HG02884 (cell line): ENCODE results near the gene TRAPPC3.
"Not testable (repeated sequence)": the region's sequence is repeated elsewhere in the genome, so short reads cannot be mapped to it uniquely, and the experiment has no call there.

Experiments
- ATAC-seq: cut with Tn5 transposase; IDR thresholded peaks from one replicate; pipeline ENCODE4 v1.9.1; 2021; ENCODE audit warnings: mild to moderate bottlenecking, moderate library complexity; ENCODE audit not compliant: unreplicated experiment

Gene TRAPPC3

DNA sequence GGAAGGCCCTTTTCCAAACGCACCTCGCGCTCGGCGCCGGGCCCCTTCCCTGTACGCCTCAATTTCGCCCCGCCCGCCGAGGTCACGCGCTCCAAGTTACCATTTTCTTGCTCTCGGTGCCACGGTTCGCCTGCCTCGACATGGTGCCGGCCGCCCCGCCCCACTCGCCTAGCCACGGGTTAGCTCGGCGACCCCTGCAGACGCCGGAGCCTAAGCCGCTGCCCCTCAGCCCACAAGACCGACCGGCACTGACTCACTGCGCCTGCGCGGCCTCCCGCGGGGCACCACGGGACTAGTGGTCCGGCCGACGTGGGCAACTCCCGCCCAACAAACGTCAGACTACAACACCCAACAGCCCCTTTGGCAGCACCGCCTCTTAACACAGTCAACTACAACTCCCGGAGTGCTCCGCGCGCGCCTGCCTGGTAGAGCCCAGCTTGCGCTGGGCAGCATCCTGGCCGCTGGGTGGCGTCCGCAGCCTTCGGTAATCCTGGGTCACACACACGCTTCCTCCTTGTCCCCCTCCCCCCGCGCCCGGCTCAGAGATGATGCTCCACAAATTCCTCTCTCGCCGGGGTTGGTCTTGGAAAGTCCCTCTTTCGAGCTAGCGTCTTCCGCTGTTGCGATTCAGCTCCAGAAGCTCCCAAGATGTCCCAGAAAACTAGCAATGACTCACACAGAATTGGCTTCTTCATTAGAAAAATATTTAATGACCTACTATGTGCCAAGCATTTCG lies at the start of gene TRAPPC3:
Gene TRAPPC3, minus strand, starts transcription at position 250 of the 736 bp plus-strand sequence. Its CDS starts 108 bp downstream, at position 142.
- ATAC-seq, result peak; percentile 79

- no peak for ATAC-seq
Observed at GRCh38 chr1:36198641-36199040, 49.4 kb upstream of the TRAPPC3 start.

DNA sequence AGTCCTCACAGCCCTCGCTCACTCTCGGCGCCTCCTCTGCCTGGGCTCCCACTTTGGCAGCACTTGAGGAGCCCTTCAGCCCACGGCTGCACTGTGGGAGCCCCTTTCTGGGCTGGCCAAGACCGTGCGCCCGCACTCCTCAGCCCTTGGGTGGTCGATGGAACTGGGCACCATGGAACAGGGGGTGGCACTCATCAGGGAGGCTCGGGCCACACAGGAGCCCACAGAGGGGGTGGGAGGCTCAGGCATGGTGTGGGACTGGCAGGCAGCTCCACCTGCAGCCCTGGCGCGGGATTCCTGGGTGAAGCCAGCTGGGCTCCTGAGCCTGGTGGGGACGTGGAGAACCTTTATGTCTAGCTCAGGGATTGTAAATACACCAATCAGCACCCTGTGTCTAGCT lies 47.5 kb upstream of the TRAPPC3 start:
- not testable (repeated sequence) for ATAC-seq

DNA sequence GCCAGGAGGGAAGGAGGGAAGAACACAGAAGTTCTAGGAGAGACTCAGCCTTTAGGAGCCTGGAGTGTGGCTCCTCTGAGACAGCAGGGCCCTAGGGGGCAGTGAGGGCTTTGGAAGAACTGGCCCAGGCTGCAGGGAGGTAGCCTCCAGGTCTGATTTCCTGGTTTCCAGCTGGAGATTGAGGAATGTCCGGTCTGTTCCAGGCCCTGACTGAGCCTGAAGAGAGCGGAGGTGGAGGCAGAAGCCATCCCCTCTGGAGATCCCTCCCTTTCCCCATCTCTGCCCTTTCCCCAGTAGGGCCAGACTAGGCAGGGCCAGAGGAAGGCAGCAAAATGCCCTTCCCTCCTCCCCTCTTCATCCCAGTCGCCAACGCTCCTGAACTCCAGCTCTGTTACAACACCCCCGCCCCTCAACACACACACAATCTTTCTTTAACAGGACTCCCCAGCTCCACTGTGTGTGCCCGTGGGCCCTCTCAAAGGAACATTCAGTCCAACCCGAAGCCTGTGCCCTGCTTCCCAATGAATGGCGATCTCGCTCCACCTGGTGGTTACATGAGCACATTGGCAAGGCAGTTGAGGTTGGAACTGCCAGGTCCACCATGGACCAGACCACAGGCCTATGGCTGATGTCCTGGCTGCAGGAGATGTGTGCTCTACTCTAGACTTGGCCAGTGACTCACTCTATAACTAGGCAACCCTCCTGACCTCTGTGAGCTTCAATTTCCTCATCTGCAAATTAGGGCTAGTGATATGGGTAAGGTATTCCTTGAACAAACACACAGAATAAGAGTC lies 38.7 kb upstream of the TRAPPC3 start:
- no peak for ATAC-seq

GRCh38 chr1:36183309-36183856 lies 34.1 kb upstream of the TRAPPC3 start:
- ATAC-seq, result no peak

DNA sequence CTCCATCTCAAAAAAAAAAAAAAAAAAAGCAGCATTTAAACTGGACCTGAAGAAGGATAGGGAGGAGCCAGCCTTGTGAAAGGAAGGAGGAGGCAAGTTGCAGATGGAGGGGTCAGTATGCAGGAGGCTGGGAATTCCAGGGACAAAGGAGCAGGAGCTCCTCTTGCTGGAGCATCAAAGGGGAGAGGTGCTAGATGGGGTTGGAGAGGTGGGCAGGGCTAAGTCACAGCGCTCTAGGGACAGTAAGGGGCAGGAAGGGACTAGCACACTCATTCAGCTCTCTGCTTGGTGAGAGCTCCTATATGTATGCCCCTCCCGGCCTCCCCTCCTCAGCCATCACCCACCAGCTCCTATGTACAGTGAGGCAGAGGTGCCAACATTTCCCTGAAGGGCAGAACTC lies 33.4 kb upstream of the TRAPPC3 start:
- no peak for ATAC-seq

DNA sequence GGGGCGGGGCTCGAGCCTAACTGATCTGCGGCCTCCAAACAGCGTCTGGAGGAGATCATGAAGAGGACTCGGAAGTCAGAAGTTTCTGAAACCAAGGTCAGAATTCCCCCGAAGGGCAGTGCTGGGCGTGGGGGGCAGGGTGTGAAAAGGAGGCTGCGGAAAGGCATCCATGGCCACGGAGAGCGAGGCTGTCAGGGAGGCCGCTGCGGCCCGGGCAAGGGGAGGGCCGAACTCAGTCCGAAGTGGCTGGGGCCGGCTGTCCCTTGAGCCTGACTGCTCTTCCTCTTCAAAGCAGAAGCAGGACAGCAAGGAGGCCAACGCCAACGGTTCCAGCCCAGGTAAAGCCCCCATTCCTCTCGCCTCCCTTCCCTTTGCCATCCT lies 29.9 kb upstream of the TRAPPC3 start:
- ATAC-seq, result no peak

DNA sequence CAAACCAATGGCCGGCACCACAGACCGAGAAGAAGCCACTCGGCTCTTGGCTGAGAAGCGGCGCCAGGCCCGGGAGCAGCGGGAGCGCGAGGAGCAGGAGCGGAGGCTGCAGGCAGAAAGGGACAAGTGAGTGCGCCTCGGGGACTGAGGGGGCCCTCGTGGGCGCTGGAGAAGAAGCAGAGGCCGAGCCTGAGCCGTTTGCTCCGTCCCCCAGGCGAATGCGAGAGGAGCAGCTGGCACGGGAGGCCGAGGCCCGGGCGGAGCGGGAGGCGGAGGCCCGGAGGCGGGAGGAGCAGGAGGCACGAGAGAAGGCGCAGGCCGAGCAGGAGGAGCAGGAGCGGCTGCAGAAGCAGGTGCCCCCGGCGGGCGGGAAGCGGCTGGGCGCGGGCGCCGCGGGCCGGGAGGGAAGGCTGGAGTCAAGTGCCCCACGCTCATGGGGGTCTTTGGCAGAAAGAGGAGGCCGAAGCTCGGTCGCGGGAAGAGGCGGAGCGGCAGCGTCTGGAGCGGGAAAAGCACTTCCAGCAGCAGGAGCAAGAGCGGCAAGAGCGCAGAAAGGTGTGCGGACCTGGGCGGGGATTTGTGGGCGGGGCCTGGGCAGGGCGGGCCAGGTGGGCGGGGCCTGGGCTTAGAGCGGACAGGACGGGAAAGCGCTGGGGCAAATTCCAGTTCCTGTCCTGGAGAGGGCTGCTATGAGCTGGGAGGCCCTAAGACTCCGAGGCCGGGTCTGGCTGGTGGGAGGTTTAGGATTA lies 29.4 kb upstream of the TRAPPC3 start:
- ATAC-seq, result no peak

GRCh38 chr1:36177589-36178431 lies 28.5 kb upstream of the TRAPPC3 start:
- no peak for ATAC-seq

GRCh38 chr1:36176106-36176949 lies 27.0 kb upstream of the TRAPPC3 start:
- no peak for ATAC-seq

DNA sequence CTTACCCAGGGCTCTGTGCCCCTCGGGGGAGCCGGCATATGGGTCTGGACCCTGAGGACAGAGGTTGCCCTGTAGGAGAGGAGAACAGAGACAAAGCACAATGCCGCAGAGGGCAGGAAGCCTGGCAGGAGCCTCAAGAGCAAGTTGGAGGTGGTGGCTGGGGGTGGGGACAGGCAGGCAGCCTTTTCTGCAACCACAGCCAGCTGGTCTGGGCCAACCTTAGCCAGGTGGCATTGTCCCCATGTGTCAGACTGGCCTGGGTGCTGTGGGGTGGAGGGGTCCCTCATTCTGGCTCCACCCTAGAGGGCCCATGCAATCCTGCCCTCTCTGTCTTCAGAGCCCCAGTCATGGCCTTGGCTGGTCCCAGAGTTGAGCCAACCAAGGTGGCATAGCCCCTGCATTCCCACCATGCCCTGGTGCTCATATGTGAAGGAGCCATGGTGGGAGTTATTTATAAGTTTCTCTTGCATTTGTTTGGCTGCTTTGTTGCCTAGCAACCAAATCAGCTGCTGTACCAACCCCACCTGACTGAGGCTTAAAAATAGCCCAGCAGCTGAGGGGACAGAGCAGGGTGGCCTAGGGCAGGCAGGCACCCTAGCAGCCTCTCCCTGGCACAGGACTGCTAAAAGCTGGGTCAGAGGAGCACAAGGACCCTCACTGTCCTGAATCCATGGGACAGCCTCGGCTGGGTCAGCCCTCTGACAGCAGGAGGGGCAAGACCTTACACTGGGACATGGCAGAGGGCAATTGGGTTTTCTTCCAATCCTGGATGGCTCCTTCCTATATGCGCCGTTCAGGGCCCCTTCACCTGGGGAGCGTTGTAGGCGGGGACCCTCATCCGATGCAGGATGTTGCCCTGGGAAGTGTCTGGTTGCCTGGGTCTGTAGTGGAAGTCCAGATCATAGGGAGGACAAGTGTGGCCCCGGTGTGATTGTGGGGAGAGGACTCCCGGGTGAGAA lies 26.1 kb upstream of the TRAPPC3 start:
- ATAC-seq, result no peak

GRCh38 chr1:36174713-36175112 lies 25.4 kb upstream of the TRAPPC3 start:
- no peak for ATAC-seq

- ATAC-seq, result no peak
Observed at GRCh38 chr1:36172983-36173382, 23.7 kb upstream of the TRAPPC3 start.

DNA sequence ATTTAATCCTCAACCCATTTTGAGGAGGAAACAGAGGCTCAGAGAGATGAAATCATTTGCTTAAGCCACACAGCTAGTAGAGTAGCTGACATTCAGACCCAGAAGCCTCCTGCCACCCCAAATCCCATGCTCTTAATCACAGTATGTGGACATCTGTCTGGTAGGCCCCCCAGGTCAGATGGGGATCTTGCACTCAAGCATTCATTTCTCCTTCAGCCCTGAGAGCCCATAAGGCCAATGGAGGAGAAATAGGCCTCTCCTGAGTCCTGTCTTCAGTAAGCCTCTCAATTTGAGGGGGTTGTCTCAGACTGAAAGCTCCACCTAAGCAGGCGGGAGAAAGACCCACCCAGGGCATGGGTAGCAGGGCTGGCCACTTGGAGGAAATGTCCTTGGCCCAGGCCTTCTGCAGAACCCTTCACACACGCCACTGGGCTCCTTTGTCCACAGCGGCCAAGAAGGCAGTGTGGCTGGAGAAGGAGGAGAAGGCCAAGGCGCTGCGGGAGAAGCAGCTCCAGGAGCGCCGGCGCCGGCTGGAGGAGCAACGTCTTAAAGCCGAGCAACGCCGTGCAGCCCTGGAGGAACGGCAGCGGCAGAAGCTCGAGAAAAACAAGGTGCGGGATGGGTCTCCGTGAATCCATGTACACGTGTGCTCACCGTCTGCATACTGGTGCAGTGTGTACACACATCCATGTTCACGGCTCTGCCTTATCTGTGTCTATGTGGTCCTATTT lies 22.9 kb upstream of the TRAPPC3 start:
- ATAC-seq, result no peak

DNA sequence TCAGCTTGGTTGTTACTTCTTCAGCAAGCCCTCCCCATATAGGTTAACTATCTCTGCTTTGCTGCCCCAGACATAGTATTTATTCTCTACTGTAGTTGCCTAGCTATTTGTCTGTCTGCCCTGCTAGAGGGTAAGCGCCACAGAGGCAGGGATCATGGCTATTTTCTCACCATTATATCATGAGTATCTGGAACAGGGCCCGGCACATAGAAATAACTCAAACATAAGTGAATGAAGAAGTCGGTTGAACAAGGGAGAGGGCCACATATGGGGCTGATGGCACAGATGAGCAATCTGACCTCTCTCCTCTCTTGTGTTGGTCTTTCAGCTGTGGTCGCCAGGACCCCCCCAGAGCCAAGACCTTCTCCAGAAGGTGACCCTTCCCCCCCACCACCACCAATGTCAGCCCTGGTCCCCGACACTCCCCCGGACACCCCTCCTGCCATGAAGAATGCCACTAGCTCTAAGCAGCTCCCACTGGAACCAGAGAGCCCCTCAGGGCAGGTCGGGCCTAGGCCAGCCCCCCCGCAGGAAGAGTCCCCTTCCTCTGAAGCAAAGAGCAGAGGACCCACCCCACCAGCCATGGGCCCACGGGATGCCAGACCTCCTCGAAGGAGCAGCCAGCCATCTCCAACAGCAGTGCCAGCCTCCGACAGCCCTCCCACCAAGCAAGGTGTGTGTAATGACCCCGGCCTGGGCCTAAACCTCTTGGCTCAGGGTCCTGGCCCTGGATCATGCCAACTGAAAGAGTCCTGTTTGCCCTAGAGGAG lies 21.5 kb upstream of the TRAPPC3 start:
- no peak for ATAC-seq

GRCh38 chr1:36168514-36168913 lies 19.2 kb upstream of the TRAPPC3 start:
- ATAC-seq, result no peak
